HG03558 (cell line): ENCODE results near the gene KLHDC4.
"Not testable (repeated sequence)": the region's sequence is repeated elsewhere in the genome, so short reads cannot be mapped to it uniquely, and the experiment has no call there.

Experiments used
- ATAC-seq: cut with Tn5 transposase; IDR thresholded peaks from one replicate; pipeline ENCODE4 v1.9.1; 2021; ENCODE audit warnings: moderate number of reproducible peaks; ENCODE audit not compliant: unreplicated experiment; ENCODE audit errors: extremely low read depth

Gene KLHDC4

GRCh38 chr16:87765776-87766484 lies at the start of gene KLHDC4:
Gene KLHDC4, minus strand, starts transcription at chr16:87765986. Its CDS starts 96 bp downstream, at chr16:87765890.
- no peak for ATAC-seq

- no peak for ATAC-seq
Measured at GRCh38 chr16:87815567-87815966, 49.8 kb upstream of the KLHDC4 start.

GRCh38 chr16:87812200-87812656 lies 46.4 kb upstream of the KLHDC4 start:
- no peak for ATAC-seq

DNA sequence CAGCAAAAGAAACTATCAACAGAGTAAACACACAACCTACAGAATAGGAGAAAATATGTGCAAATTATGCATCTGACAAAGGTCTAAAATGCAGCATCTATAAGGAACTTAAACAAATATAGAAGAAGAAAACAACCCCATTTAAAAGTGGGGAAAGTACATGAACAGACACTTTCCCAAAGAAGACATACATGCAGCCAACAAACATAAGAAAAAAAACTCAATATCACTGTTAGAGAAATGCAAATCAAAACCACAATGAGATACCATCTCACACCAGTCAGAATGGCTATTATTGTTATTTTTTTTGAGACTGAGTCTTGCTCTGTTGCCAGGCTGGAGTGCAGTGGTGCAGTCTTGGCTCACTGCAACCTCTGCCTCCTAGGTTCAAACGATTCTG lies 45.7 kb upstream of the KLHDC4 start:
- ATAC-seq: not testable (repeated sequence)

DNA sequence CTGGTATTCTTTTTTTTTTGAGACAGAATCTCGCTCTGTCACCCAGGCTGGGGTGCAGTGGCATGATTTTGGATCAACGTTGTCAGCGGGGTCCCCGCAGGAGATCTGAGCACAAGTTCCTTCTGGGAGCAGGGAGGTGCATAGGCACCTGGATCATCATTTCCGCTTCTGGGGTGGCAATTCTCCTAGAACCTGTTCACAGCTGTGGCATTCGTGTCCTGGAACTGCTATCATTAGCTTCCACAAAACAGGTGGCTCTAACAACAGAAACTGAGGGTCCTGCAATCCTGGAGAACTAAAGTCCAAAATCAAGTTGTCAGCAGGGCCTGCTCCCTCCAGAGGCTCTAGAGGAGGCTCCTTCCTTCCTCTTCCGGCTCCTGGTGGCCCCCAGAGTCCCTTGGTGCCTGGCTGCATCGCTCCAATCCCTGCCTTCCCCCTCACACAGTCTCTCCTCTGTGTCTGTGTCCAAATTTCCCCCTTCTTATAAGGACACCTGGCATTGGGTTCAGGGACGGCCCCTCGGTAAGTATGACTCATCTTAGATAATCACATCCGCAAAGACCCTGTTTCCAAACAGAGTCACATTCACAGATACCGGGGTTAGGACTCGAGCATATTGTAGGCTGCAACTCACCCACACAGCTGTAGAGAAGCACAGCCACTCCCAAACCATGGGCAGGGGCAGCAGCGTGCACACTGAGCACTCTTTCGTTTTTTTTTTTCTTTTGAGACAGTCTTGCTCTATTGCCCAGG lies 43.5 kb upstream of the KLHDC4 start:
- ATAC-seq: peak; percentile 39

GRCh38 chr16:87808108-87808507 lies 42.3 kb upstream of the KLHDC4 start:
- no peak for ATAC-seq

DNA sequence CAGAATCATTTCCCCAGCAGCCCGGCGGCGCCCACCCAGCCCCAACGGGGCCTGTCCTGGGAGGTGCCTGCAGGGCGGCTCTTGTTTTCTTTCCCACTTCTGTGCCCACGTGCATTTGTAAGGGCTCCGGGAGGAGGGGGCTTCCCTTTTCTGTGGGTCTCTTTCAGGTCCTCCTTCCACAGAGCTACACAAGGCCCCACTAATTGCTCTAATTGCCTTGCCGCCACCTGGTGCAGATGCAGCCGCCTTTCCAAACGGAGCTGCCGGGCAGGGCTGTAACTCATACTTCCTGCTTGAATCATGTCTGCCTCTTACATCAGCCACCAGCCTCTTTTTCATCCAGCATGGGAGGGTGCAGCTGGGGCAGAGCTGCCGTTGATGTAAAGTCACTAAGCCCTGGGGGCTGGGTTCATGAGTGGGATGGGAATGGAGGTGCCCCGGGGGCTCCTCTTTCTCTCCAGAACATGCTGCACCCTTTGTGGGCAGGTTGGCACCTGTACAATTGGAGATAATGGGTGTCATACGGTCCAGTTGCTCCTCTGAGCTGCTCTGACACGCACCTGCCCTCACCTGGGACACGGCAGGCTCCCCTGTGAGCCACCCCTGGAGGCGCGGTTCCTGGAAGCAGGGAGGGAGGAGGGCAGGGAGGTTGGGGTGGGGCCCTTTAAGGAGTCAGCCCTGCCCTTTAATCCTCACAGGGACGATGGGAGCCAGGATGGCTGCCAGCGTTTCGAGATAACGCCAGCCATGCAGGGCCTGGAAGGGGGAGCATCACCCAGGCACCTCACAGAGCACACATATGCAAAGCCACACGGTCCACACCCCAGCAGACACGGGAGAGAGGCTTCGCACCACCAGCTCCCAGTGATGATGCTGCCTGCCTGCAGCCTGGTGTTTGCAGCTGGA lies 41.1 kb upstream of the KLHDC4 start:
- no peak for ATAC-seq

- ATAC-seq: no peak
Measured at GRCh38 chr16:87806261-87806640, 40.5 kb upstream of the KLHDC4 start.

- no peak for ATAC-seq
Measured at GRCh38 chr16:87803385-87803784, 37.6 kb upstream of the KLHDC4 start.

- no peak for ATAC-seq
Measured at GRCh38 chr16:87802670-87803069, 36.9 kb upstream of the KLHDC4 start.

GRCh38 chr16:87801679-87802259 lies 36.0 kb upstream of the KLHDC4 start:
- no peak for ATAC-seq

GRCh38 chr16:87800497-87800896 lies 34.7 kb upstream of the KLHDC4 start:
- ATAC-seq: no peak

DNA sequence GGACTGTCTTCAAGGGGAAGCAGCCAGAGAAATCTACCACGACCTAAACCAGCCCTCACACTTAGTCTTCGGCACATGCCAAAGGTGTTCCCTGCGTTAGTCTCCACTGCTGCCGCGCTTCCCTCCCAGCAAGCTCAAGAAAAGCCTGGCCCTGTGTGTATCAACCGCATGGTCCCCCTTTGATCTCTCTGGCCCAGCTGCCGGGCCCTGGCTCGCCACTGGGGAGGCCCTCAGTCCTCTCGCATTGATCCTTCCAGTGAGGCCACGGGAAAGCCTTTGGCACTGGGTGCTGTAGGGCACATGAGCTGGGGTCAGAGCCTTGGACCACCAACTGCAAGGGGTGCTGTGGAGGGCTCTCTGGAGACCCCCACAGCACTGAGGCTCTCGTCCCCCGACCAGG lies 29.6 kb upstream of the KLHDC4 start:
- no peak for ATAC-seq

DNA sequence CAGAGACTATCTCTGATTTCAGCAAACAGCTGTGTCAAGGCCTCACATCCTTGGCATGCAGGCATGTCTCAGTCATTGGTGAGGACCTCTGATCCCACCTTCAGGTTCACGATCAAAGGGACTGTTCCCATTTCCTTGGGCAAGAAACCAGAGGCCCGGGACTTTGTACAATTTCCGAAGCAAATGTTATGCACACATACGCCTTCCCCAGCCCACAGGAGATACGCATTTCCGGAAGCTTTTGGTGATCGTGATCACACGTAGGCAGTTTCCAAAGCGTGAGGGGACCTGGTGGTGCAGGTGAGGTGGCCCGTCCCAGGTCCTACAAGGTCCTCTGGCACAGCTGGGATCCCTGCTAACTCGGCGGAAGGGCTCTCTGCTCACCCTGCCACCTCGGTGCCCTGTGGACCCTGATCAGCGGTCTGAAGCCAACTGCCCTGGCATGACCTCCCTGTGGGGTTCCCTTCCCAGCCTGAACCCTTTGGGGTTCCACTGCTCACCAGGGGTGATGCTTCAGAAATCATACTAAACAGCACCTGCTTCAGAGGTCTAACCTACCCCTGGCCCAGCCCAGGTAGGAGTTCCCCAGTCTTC lies 28.8 kb upstream of the KLHDC4 start:
- no peak for ATAC-seq

- ATAC-seq: no peak
Measured at GRCh38 chr16:87792205-87792565, 26.4 kb upstream of the KLHDC4 start.

DNA sequence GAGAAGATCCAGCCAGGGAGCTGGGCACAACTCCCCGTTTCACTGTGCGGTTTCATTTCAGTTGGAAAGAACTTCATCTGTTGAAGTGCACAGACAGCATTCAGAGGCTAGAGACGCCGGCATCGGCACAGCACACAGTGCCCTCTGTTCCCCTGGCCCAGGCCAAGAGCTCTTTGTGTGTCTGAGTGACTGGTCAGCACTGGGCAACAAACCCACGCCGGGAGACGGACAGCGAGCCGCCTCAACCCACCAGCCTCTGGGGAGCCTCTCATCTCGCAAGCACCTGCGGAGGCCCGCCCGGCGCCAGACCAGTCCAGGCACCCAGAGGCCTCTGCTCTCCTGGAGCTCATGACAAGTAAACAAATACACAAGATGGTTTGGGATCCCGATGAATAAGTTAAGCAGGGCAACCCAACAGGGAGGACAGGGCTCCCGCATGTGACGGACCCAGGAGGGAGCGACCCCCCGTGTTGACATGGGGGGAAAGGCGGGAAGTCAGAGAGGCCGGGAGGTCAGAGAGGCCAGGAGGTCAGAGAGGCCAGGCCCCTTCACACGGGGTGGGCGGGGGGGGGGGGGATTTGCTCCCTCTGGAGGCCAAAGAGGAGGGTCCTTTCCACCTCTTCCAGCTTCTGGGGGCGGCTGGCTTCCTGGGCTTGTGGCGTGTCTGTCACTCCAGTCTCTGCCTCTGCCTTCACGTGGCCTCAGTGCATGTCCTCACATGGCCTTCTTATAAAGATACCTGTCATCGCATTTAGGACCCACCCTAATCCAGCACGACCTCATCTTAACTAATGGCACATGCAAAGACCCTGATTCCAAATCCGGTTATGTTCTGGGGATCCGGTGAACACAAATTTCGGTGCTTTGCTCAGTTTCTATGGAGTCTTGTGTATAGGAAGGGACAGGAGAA lies 25.8 kb upstream of the KLHDC4 start:
- no peak for ATAC-seq

GRCh38 chr16:87790292-87791100 lies 24.7 kb upstream of the KLHDC4 start:
- no peak for ATAC-seq
